Measurements from ENCODE around the gene LPCAT1.
"Not testable (repeated sequence)": the region's sequence is repeated elsewhere in the genome, so short reads cannot be mapped to it uniquely, and the experiment has no call there.

Gene LPCAT1

GRCh38 chr5:1465117-1465516 is 58.6 kb downstream of the LPCAT1 start:
- H3K36me3 ChIP-seq (ENCODE audit: control insufficient read depth, insufficient read depth, low read length): peaks cover 74% of the 10 kb centered on the region
- no peaks in the 10 kb centered on the region for H3K27me3 ChIP-seq (ENCODE audit: control insufficient read depth, insufficient read depth, low read length)
- no peak overlapping the region for H3K4me3 ChIP-seq (ENCODE audit: low read depth, low read length)
- no peaks in the 10 kb centered on the region for H3K9me3 ChIP-seq (ENCODE audit: control insufficient read depth, insufficient read depth, low read length)
- no peak overlapping the region for H3K9ac ChIP-seq (ENCODE audit: low read depth, low read length)
- no peaks in the 10 kb centered on the region for H3K4me1 ChIP-seq (ENCODE audit: control insufficient read depth, insufficient read depth, low read length)

GRCh38 chr5:1464511-1464910 is 59.2 kb downstream of the LPCAT1 start:
- no peak overlapping the region for H3K9ac ChIP-seq (ENCODE audit: low read depth, low read length)
- H3K4me1 ChIP-seq (ENCODE audit: control insufficient read depth, insufficient read depth, low read length): no peaks in the 10 kb centered on the region
- H3K9me3 ChIP-seq (ENCODE audit: control insufficient read depth, insufficient read depth, low read length): no peaks in the 10 kb centered on the region
- no peak overlapping the region for H3K4me3 ChIP-seq (ENCODE audit: low read depth, low read length)
- H3K36me3 ChIP-seq (ENCODE audit: control insufficient read depth, insufficient read depth, low read length): peaks cover 77% of the 10 kb centered on the region
- H3K27me3 ChIP-seq (ENCODE audit: control insufficient read depth, insufficient read depth, low read length): no peaks in the 10 kb centered on the region

GRCh38 chr5:1464096-1464446 is 59.7 kb downstream of the LPCAT1 start:
- Histone ChIP-seq H3K36me3 (ENCODE audit: control insufficient read depth, insufficient read depth, low read length) (peaks cover 80% of the 10 kb centered on the region), H3K4me3 (ENCODE audit: low read depth, low read length) (no peak overlapping the region)

GRCh38 chr5:1463326-1464095 is 60.2 kb downstream of the LPCAT1 start:
- Histone ChIP-seq H3K9me3 (ENCODE audit: control insufficient read depth, insufficient read depth, low read length) (no peaks in the 10 kb centered on the region), H3K4me1 (ENCODE audit: control insufficient read depth, insufficient read depth, low read length) (no peaks in the 10 kb centered on the region), H3K9ac (ENCODE audit: low read depth, low read length) (no peak overlapping the region), H3K27me3 (ENCODE audit: control insufficient read depth, insufficient read depth, low read length) (no peaks in the 10 kb centered on the region), H3K4me3 (ENCODE audit: low read depth, low read length) (no peak overlapping the region), H3K36me3 (ENCODE audit: control insufficient read depth, insufficient read depth, low read length) (peaks cover 79% of the 10 kb centered on the region)

More at GRCh38 chr5:1464096-1464446, 59.7 kb downstream of the LPCAT1 start:
- no peak overlapping the region for H3K9ac ChIP-seq (ENCODE audit: low read depth, low read length)
- no peaks in the 10 kb centered on the region for H3K4me1 ChIP-seq (ENCODE audit: control insufficient read depth, insufficient read depth, low read length)
- no peaks in the 10 kb centered on the region for H3K27me3 ChIP-seq (ENCODE audit: control insufficient read depth, insufficient read depth, low read length)
- H3K9me3 ChIP-seq (ENCODE audit: control insufficient read depth, insufficient read depth, low read length): no peaks in the 10 kb centered on the region

- Histone ChIP-seq H3K9ac (ENCODE audit: low read depth, low read length) (no peak overlapping the region), H3K27me3 (ENCODE audit: control insufficient read depth, insufficient read depth, low read length) (no peaks in the 10 kb centered on the region), H3K9me3 (ENCODE audit: control insufficient read depth, insufficient read depth, low read length) (peaks cover 10% of the 10 kb centered on the region), H3K4me1 (ENCODE audit: control insufficient read depth, insufficient read depth, low read length) (no peaks in the 10 kb centered on the region), H3K36me3 (ENCODE audit: control insufficient read depth, insufficient read depth, low read length) (peaks cover 77% of the 10 kb centered on the region), H3K4me3 (ENCODE audit: low read depth, low read length) (no peak overlapping the region)
These were observed 61.4 kb downstream of the LPCAT1 start for GRCh38 chr5:1462358-1462757.

GRCh38 chr5:1461396-1461795 is 62.4 kb downstream of the LPCAT1 start:
- H3K27me3 ChIP-seq (ENCODE audit: control insufficient read depth, insufficient read depth, low read length): no peaks in the 10 kb centered on the region
- peaks cover 19% of the 10 kb centered on the region for H3K9me3 ChIP-seq (ENCODE audit: control insufficient read depth, insufficient read depth, low read length)
- H3K4me1 ChIP-seq (ENCODE audit: control insufficient read depth, insufficient read depth, low read length): no peaks in the 10 kb centered on the region
- peaks cover 70% of the 10 kb centered on the region for H3K36me3 ChIP-seq (ENCODE audit: control insufficient read depth, insufficient read depth, low read length)
- H3K9ac ChIP-seq (ENCODE audit: low read depth, low read length): no peak overlapping the region
- H3K4me3 ChIP-seq (ENCODE audit: low read depth, low read length): no peak overlapping the region

GRCh38 chr5:1460054-1460682 is 63.6 kb downstream of the LPCAT1 start:
- no peaks in the 10 kb centered on the region for H3K4me1 ChIP-seq (ENCODE audit: control insufficient read depth, insufficient read depth, low read length)
- H3K27me3 ChIP-seq (ENCODE audit: control insufficient read depth, insufficient read depth, low read length): no peaks in the 10 kb centered on the region
- peaks cover 57% of the 10 kb centered on the region for H3K36me3 ChIP-seq (ENCODE audit: control insufficient read depth, insufficient read depth, low read length)
- no peak overlapping the region for H3K9ac ChIP-seq (ENCODE audit: low read depth, low read length)
- H3K9me3 ChIP-seq (ENCODE audit: control insufficient read depth, insufficient read depth, low read length): peaks cover 19% of the 10 kb centered on the region
- no peak overlapping the region for H3K4me3 ChIP-seq (ENCODE audit: low read depth, low read length)

GRCh38 chr5:1459435-1459834 is 64.3 kb downstream of the LPCAT1 start:
- H3K27me3 ChIP-seq (ENCODE audit: control insufficient read depth, insufficient read depth, low read length); H3K4me3 ChIP-seq (ENCODE audit: low read depth, low read length); H3K9ac ChIP-seq (ENCODE audit: low read depth, low read length); H3K4me1 ChIP-seq (ENCODE audit: control insufficient read depth, insufficient read depth, low read length): not testable (repeated sequence)
- Histone ChIP-seq H3K36me3 (ENCODE audit: control insufficient read depth, insufficient read depth, low read length) (peaks cover 50% of the 10 kb centered on the region), H3K9me3 (ENCODE audit: control insufficient read depth, insufficient read depth, low read length) (peaks cover 19% of the 10 kb centered on the region)

- not testable (repeated sequence) for H3K4me1 ChIP-seq (ENCODE audit: control insufficient read depth, insufficient read depth, low read length); H3K27me3 ChIP-seq (ENCODE audit: control insufficient read depth, insufficient read depth, low read length); H3K9ac ChIP-seq (ENCODE audit: low read depth, low read length); H3K4me3 ChIP-seq (ENCODE audit: low read depth, low read length)
- peaks cover 25% of the 10 kb centered on the region for H3K9me3 ChIP-seq (ENCODE audit: control insufficient read depth, insufficient read depth, low read length)
- peaks cover 27% of the 10 kb centered on the region for H3K36me3 ChIP-seq (ENCODE audit: control insufficient read depth, insufficient read depth, low read length)
These were observed 67.5 kb downstream of the LPCAT1 start for GRCh38 chr5:1456110-1456881.

GRCh38 chr5:1453613-1454012 is 70.1 kb downstream of the LPCAT1 start:
- no peak overlapping the region for H3K4me3 ChIP-seq (ENCODE audit: low read depth, low read length)
- no peak overlapping the region for H3K9ac ChIP-seq (ENCODE audit: low read depth, low read length)
- no peaks in the 10 kb centered on the region for H3K4me1 ChIP-seq (ENCODE audit: control insufficient read depth, insufficient read depth, low read length)
- peaks cover 8% of the 10 kb centered on the region for H3K36me3 ChIP-seq (ENCODE audit: control insufficient read depth, insufficient read depth, low read length)
- peaks cover 25% of the 10 kb centered on the region for H3K9me3 ChIP-seq (ENCODE audit: control insufficient read depth, insufficient read depth, low read length)
- H3K27me3 ChIP-seq (ENCODE audit: control insufficient read depth, insufficient read depth, low read length): peaks cover 12% of the 10 kb centered on the region

GRCh38 chr5:1449081-1449630 is 74.6 kb downstream of the LPCAT1 start:
- no peaks in the 10 kb centered on the region for H3K36me3 ChIP-seq (ENCODE audit: control insufficient read depth, insufficient read depth, low read length)
- H3K27me3 ChIP-seq (ENCODE audit: control insufficient read depth, insufficient read depth, low read length): peaks cover 44% of the 10 kb centered on the region
- peaks cover 6% of the 10 kb centered on the region for H3K9me3 ChIP-seq (ENCODE audit: control insufficient read depth, insufficient read depth, low read length)
- H3K4me1 ChIP-seq (ENCODE audit: control insufficient read depth, insufficient read depth, low read length): no peaks in the 10 kb centered on the region
- no peak overlapping the region for H3K4me3 ChIP-seq (ENCODE audit: low read depth, low read length)
- no peak overlapping the region for H3K9ac ChIP-seq (ENCODE audit: low read depth, low read length)

Measured in iPS-15b (cell line).